Measurements from ENCODE around the gene SETBP1.

GRCh38 chr18:44987371-44987770 is 306.7 kb downstream of the SETBP1 start:
- no peak for TF ChIP-seq EGR1 (IDR thresholded peaks at IDR 0.05; ENCODE audit: borderline replicate concordance, low read depth, low read length)
- TF ChIP-seq JUND (IDR thresholded peaks at IDR 0.05; ENCODE audit: low read length): no peak
- no peak for TF ChIP-seq MAX (IDR thresholded peaks at IDR 0.05)
- no peak for TF ChIP-seq POU5F1 (IDR thresholded peaks at IDR 0.05; ENCODE audit: low read depth, low read length)
- no peak for TF ChIP-seq BRCA1 (IDR thresholded peaks at IDR 0.05; ENCODE audit: low read depth, low read length)
- no peak for TF ChIP-seq CTCF (IDR thresholded peaks at IDR 0.05; ENCODE audit: control extremely low read depth in 1 of 3, insufficient read depth in 1 of 3, low read depth in 1 of 3, low read length in 3 of 3)
- TF ChIP-seq SRF (IDR thresholded peaks at IDR 0.05; ENCODE audit: low read depth, low read length): no peak
- no peak for TF ChIP-seq USF2 (IDR thresholded peaks at IDR 0.05; ENCODE audit: low read length)
- TF ChIP-seq POLR2AphosphoS5 (IDR thresholded peaks at IDR 0.05; ENCODE audit: low read depth, low read length): no peak
- no peak for TF ChIP-seq SIN3A (conservative IDR thresholded peaks at IDR 0.05 in 1 of 2, IDR thresholded peaks at IDR 0.05 in 1 of 2; ENCODE audit: low read depth in 1 of 2, low read length in 2 of 2)

All from H1 (cell line).